Measurements from ENCODE around the gene CEP97.

CEP97 gene

GRCh38 chr3:101816215-101817149 is 92.1 kb downstream of the CEP97 start:
- no peak for DNase-seq

DNA sequence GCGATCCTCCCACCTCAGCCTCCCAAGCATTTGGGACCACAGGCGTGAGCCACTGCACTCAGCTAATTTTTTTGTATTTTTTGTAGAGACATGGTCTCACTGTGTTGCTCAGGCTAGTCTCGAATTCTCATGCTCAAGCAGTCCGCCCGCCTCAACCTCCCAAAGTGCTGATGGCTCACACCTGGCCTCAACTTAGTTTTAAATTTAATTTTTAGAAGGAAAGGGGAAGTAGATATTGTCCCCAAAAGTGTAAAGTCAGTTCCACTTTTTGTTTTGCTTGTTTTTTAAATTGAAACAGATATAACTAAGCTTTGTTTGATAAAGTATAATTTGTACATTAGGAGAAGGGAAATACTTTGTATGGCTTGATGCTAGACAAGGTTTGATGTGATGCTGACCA is 93.6 kb downstream of the CEP97 start:
- DNase-seq = no peak

GRCh38 chr3:101819649-101820206 is 95.3 kb downstream of the CEP97 start:
- DNase-seq = no peak

All from NCI-H2171 (cell line).